HepG2 (cell line): ENCODE data around the gene ITGB7. TPM values are rescaled to one million over a fixed set of nuclear protein-coding genes. Genes with fewer than 3 reads are reported as not detected.

Experiments used
- ATAC-seq: fragments of 200-7000 bp; cut with Tn5 transposase; 3 replicates; pipeline ENCODE4 v1.9.1; 2020; ENCODE audit warnings: mild to moderate bottlenecking, moderate library complexity
- BruUV-seq: library from RNA; stranded (reverse); fragments of 400-500 nt; replicated peaks from 2 replicates; lab custom pipeline; 2021; lab: Mats Ljungman, UMichigan
- CTCF ChIA-PET: fragments of 300-600 bp; formaldehyde crosslinking; extraction: SDS; loops from one replicate; lab custom pipeline; 2021; ENCODE audit warnings: low total read pairs, inconsistent platforms, low intra/inter-chr PET ratio; lab: Yijun Ruan, JAX
- POLR2A ChIA-PET: fragments of 350-600 bp; sonication (Branson Sonifier 250); formaldehyde crosslinking; loops from one replicate; lab custom pipeline; 2020; ENCODE audit warnings: antibody characterized with exemption, inconsistent platforms; lab: Yijun Ruan, JAX
- DNase-seq: peaks from one replicate; pipeline ENCODE4 v3.0.0-alpha.2; 2015; ENCODE audit warnings: low spot score
- FAIRE-seq: peaks from 3 replicates; lab custom pipeline; 2011; peaks lifted over from hg19 to GRCh38; lab: Jason Lieb, UNC
- H2AFZ ChIP-seq: one replicate; pipeline ENCODE4 v1.6.1; 2011; ENCODE audit warnings: low read length, inconsistent platforms
- H3K27ac ChIP-seq: fragments of 300-600 bp; 3 replicates; pipeline ENCODE4 v1.8.0; 2011; ENCODE audit warnings: mixed run types, mild to moderate bottlenecking, mixed read lengths, low read length, inconsistent platforms; ENCODE audit not compliant: insufficient read depth; ENCODE audit errors: extremely low read length
- H3K27me3 ChIP-seq, 2 experiments: fragments of 200-600 bp in 1 of 2; 2 replicates in 1 of 2; 3 replicates in 1 of 2; pipeline versions ENCODE4 v1.6.0 to v1.8.0; 2011; ENCODE audit warnings: low read length in 2 of 2, mild to moderate bottlenecking in 2 of 2, moderate library complexity in 2 of 2, inconsistent platforms in 1 of 2; ENCODE audit not compliant: insufficient read depth in 2 of 2, control insufficient read depth in 1 of 2
- H3K36me3 ChIP-seq, 2 experiments: fragments of 200-600 bp in 1 of 2; replicated peaks in 1 of 2; 2 replicates in 1 of 2; 3 replicates in 1 of 2; pipeline versions ENCODE4 v1.5.1 to v1.8.0; 2011; ENCODE audit warnings: low read length in 2 of 2, inconsistent platforms in 1 of 2; ENCODE audit not compliant: insufficient read depth in 2 of 2, control insufficient read depth in 1 of 2
- H3K4me1 ChIP-seq: 2 replicates; pipeline ENCODE4 v1.5.1; 2012; ENCODE audit warnings: low read length, inconsistent platforms; ENCODE audit not compliant: insufficient read depth
- H3K4me2 ChIP-seq: 2 replicates; pipeline ENCODE4 v1.6.0; 2011; ENCODE audit warnings: low read depth, low read length, inconsistent platforms
- H3K4me3 ChIP-seq, 3 experiments: fragments of 200-600 bp in 1 of 3; sonication (generic), shearing (Covaris generic) in 1 of 3; replicated peaks in 1 of 3; 2 replicates each; pipeline ENCODE4 v1.5.1; 2011 to 2016; ENCODE audit warnings: low read length in 3 of 3, inconsistent platforms in 2 of 3, low read depth in 2 of 3, mild to moderate bottlenecking in 2 of 3, control low read depth in 1 of 3, mixed read lengths in 1 of 3; ENCODE audit not compliant: insufficient read depth in 1 of 3
- H3K79me2 ChIP-seq: one replicate; pipeline ENCODE4 v1.6.1; 2011; ENCODE audit warnings: low read length, inconsistent platforms; ENCODE audit not compliant: insufficient read depth
- H3K9ac ChIP-seq: 2 replicates; pipeline ENCODE4 v1.6.0; 2011; ENCODE audit warnings: mild to moderate bottlenecking, low read depth, low read length, inconsistent platforms; ENCODE audit not compliant: insufficient read depth
- H3K9me3 ChIP-seq: 2 replicates; pipeline ENCODE4 v1.5.1; 2012; ENCODE audit warnings: mild to moderate bottlenecking, low read length
- H4K20me1 ChIP-seq: 2 replicates; pipeline ENCODE4 v1.6.0; 2011; ENCODE audit warnings: inconsistent platforms, mild to moderate bottlenecking, low read length, moderate library complexity; ENCODE audit not compliant: insufficient read depth
- CREB1 ChIP-seq, 2 experiments: fragments of 450-650 bp in 1 of 2; IDR thresholded peaks; 2 replicates each; pipeline ENCODE4 v1.6.1; 2016 to 2017; ENCODE audit warnings: control low read depth in 1 of 2, mild to moderate bottlenecking in 1 of 2, missing compliant biosample characterization in 1 of 2, missing genetic modification characterization in 1 of 2
- HNRNPL ChIP-seq: fragments of 200-400 bp; formaldehyde crosslinking; IDR thresholded peaks from 2 replicates; pipeline ENCODE4 v1.6.1; 2017; ENCODE audit warnings: mild to moderate bottlenecking, low read depth, low read length
- KDM2A ChIP-seq: sonication (generic); formaldehyde crosslinking; IDR thresholded peaks from 2 replicates; pipeline ENCODE4 v1.4.0; 2020; ENCODE audit warnings: low read depth, missing genetic modification reagents, borderline replicate concordance
- ONECUT2 ChIP-seq: sonication (generic); formaldehyde crosslinking; IDR thresholded peaks from 2 replicates; pipeline ENCODE4 v1.4.0; 2020; ENCODE audit warnings: missing genetic modification reagents
- PHF8 ChIP-seq: sonication (generic); formaldehyde crosslinking; IDR thresholded peaks from 2 replicates; pipeline ENCODE4 v1.5.0; 2020; ENCODE audit warnings: missing genetic modification reagents
- SP5 ChIP-seq: IDR thresholded peaks from 2 replicates; pipeline ENCODE4 v1.6.1; 2016; ENCODE audit warnings: low read depth, borderline replicate concordance
- STAG1 ChIP-seq: sonication (generic); formaldehyde crosslinking; IDR thresholded peaks from 2 replicates; pipeline ENCODE4 v1.4.0; 2020; ENCODE audit warnings: missing genetic modification reagents
- ZNF576 ChIP-seq: sonication (generic); formaldehyde crosslinking; IDR thresholded peaks from 2 replicates; pipeline ENCODE4 v1.4.0; 2020; ENCODE audit warnings: mild to moderate bottlenecking, missing genetic modification reagents
- ZNF670 ChIP-seq: sonication (generic); formaldehyde crosslinking; IDR thresholded peaks from 2 replicates; pipeline ENCODE4 v1.8.0; 2022; ENCODE audit warnings: mild to moderate bottlenecking, missing genetic modification reagents, borderline replicate concordance
- ZNF816 ChIP-seq: sonication (generic); formaldehyde crosslinking; IDR thresholded peaks from 2 replicates; pipeline ENCODE4 v1.8.0; 2022; ENCODE audit warnings: missing genetic modification reagents, mild to moderate bottlenecking, borderline replicate concordance
- WGBS: methylation state at CpG from one replicate; pipeline ENCODE4 v1.1.6; 2017; ENCODE audit warnings: low lambda C conversion rate; 5-methylcytosine and 5-hydroxymethylcytosine counted together
- in situ Hi-C: cut with HindIII; loops from 2 replicates; pipeline ENCODE4 v1.10.0; 2017; ENCODE audit warnings: low pct_unique_long_range_greater_than_20kb; ENCODE audit not compliant: extremely low pct_ligation_motif_present
- intact Hi-C: fragments of 100-400 bp; cut with micrococcal nuclease; formaldehyde crosslinking; loops from one replicate; pipeline ENCODE4 v1.10.0; 2022; ENCODE audit not compliant: unreplicated experiment
- polyA plus RNA-seq, 8 experiments: library from polyadenylated mRNA; depleted of rRNA in 3 of 8; stranded (reverse) in 7 of 8; unstranded in 1 of 8; fragments of >200 nt; fragmentation: Illumina TruSeq in 4 of 8; extraction: Trizol in 4 of 8; gene quantifications; 2 replicates each; pipeline versions ENCODE4 v1.2.1 to v1.2.3, GENCODE V29; 2011 to 2016; ENCODE audit warnings: low read depth in 4 of 8, missing spikeins in 1 of 8, mixed read lengths in 1 of 8; ENCODE audit not compliant: insufficient read depth in 1 of 8
- total RNA-seq, 5 experiments: library from RNA; depleted of rRNA; stranded (reverse); fragments of >200 nt; fragmentation: Illumina TruSeq; extraction: Trizol; gene quantifications; 2 replicates each; pipeline ENCODE4 v1.2.3, GENCODE V29; 2016; ENCODE audit warnings: low read depth in 1 of 5
- TF ChIP-seq, protein P1 (sequence below): sonication (generic); formaldehyde crosslinking; IDR thresholded peaks from 2 replicates; pipeline ENCODE4 v1.4.0; 2020; ENCODE audit warnings: missing genetic modification reagents
- TF ChIP-seq, protein P2 (sequence below): sonication (generic); formaldehyde crosslinking; IDR thresholded peaks from 2 replicates; pipeline ENCODE4 v1.9.0; 2021; ENCODE audit warnings: missing genetic modification reagents, borderline replicate concordance
- TF ChIP-seq, protein P3 (sequence below): sonication (generic); formaldehyde crosslinking; conservative IDR thresholded peaks from 2 replicates; pipeline ENCODE4 v1.8.1; 2023; ENCODE audit warnings: missing genetic modification reagents

ITGB7 gene
- total and polyA plus RNA-seq, 2 of the 13 experiments (the other 11 are each of a cell fraction or from before 2014, with no cell fraction given) = 0.16 to 0.18 TPM

DNA sequence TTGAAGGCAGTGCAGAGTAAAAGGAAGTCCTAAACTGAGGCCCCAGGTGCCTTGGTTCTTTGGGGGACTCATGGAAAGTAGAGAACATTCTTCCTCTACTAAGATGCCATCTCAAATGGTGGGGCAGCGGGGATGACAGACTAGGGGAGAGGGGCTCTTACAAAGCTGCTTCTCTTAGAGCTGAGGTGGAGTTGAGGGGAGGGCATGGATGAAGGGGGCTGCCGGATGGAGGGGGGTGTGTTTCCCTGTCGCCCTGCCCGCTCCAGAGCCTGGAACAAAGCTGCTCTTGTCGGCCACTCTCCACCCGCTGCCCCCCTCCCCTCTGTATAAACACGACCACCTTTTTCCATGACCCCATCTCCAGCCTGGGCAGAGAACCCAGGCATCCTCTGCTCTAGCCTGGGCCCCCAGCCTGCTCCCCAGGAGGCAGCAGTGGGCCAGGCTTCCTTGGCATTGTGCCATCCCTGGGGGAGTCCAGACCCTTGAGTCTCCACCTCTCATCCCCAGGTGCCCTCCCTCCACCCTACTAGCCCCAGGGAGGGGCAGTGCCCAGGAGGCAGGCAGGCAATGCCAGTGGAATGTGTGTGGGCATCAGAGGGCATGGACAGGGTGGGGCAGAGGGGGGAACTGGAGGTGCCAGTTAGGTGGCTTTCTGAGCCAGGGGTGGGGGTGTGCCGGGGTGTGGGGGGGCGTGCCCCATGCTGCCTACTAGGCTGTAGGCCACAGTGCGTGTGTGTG is 23.2 kb upstream of the ITGB7 start:
- no peak overlapping the region for H3K4me3 ChIP-seq
- in situ Hi-C loops (no loop called here), intact Hi-C loops (no loop called here)
- H3K9me3 ChIP-seq = no peaks in the 10 kb centered on the region
- no peak overlapping the region for H3K27ac ChIP-seq
- TF ChIP-seq HNRNPL (peak; percentile 98), PHF8 (no peak)
- FAIRE-seq (no peak), DNase-seq (no peak), ATAC-seq (no peak)
- POLR2A ChIA-PET = interaction anchor here (2.5 kb wide), 1 partner anchor 10 kb away, joined by 7 read pairs; no protein-coding TSS in a partner anchor
- H3K9ac ChIP-seq = no peak overlapping the region
- H3K4me1 ChIP-seq = peaks cover 41% of the 10 kb centered on the region
- no peaks in the 10 kb centered on the region for H3K79me2 ChIP-seq
- no peak overlapping the region for H3K4me2 ChIP-seq
- peaks cover 10 to 52% of the 10 kb centered on the region in 2 experiments for H3K27me3 ChIP-seq
- CTCF ChIA-PET = no interaction called here
- H3K36me3 ChIP-seq = no peaks in the 10 kb centered on the region
- no peak overlapping the region for H2AFZ ChIP-seq
- no TSS peak for BruUV-seq
- WGBS = 19% methylated on average over 8 of the region's 10 CpGs
- no peaks in the 10 kb centered on the region for H4K20me1 ChIP-seq

DNA sequence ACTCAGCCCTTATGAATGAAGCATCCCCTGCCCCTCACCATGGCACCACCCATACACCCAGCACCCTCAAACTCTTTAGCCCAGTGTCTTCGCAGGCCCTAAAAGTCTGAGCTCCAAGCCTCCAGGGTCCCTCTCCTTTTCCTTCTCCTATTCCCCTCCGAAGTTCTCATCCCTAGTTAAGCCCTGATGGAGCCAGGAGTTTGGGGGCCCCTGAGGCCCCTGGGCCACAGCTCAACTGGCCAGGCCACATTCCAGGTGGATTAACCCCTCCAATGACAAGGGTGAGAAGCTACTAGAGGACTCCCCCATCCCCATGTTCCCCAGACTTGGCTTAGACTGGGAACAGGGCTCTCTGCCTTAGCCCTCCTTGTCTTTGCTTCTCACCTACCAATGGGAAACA is 22.4 kb upstream of the ITGB7 start:
- BruUV-seq = no TSS peak
- Histone ChIP-seq H3K27ac (no peak overlapping the region), H3K4me1 (peaks cover 46% of the 10 kb centered on the region), H3K4me2 (no peak overlapping the region), H4K20me1 (no peaks in the 10 kb centered on the region), H3K36me3 (no peaks in the 10 kb centered on the region), H3K9me3 (no peaks in the 10 kb centered on the region), H3K79me2 (no peaks in the 10 kb centered on the region), H3K9ac (no peak overlapping the region), H3K4me3 (no peak overlapping the region), H3K27me3 (peaks cover 10 to 52% of the 10 kb centered on the region in 2 experiments), H2AFZ (no peak overlapping the region)
- intact Hi-C loops = no loop called here
- ATAC-seq (no peak), FAIRE-seq (no peak), DNase-seq (no peak)
- ChIA-PET CTCF (no interaction called here), POLR2A (interaction anchor here (2.5 kb wide), 1 partner anchor 9 kb away, joined by 7 read pairs; no protein-coding TSS in a partner anchor)
- 50% methylated on average over 2 of the region's 2 CpGs for WGBS
- in situ Hi-C loops = no loop called here
- TF ChIP-seq, protein P1, sequence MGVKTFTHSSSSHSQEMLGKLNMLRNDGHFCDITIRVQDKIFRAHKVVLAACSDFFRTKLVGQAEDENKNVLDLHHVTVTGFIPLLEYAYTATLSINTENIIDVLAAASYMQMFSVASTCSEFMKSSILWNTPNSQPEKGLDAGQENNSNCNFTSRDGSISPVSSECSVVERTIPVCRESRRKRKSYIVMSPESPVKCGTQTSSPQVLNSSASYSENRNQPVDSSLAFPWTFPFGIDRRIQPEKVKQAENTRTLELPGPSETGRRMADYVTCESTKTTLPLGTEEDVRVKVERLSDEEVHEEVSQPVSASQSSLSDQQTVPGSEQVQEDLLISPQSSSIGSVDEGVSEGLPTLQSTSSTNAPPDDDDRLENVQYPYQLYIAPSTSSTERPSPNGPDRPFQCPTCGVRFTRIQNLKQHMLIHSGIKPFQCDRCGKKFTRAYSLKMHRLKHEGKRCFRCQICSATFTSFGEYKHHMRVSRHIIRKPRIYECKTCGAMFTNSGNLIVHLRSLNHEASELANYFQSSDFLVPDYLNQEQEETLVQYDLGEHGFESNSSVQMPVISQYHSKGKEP (CRISPR knock-in tag) = no peak
- TF ChIP-seq STAG1 (no peak), ZNF670 (CRISPR knock-in tag) (no peak), CREB1 (IDR thresholded peaks at IDR 0.05) (no peak), CREB1 (CRISPR knock-in tag; IDR thresholded peaks at IDR 0.05) (no peak), SP5 (CRISPR knock-in tag) (no peak), ZNF576 (CRISPR knock-in tag) (no peak), KDM2A (CRISPR knock-in tag) (no peak), ZNF816 (no peak), ONECUT2 (CRISPR knock-in tag) (no peak)
- TF ChIP-seq, protein P2, sequence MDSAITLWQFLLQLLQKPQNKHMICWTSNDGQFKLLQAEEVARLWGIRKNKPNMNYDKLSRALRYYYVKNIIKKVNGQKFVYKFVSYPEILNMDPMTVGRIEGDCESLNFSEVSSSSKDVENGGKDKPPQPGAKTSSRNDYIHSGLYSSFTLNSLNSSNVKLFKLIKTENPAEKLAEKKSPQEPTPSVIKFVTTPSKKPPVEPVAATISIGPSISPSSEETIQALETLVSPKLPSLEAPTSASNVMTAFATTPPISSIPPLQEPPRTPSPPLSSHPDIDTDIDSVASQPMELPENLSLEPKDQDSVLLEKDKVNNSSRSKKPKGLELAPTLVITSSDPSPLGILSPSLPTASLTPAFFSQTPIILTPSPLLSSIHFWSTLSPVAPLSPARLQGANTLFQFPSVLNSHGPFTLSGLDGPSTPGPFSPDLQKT = no peak
- TF ChIP-seq, protein P3, sequence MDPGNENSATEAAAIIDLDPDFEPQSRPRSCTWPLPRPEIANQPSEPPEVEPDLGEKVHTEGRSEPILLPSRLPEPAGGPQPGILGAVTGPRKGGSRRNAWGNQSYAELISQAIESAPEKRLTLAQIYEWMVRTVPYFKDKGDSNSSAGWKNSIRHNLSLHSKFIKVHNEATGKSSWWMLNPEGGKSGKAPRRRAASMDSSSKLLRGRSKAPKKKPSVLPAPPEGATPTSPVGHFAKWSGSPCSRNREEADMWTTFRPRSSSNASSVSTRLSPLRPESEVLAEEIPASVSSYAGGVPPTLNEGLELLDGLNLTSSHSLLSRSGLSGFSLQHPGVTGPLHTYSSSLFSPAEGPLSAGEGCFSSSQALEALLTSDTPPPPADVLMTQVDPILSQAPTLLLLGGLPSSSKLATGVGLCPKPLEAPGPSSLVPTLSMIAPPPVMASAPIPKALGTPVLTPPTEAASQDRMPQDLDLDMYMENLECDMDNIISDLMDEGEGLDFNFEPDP (CRISPR knock-in tag) = no peak
